ENCODE measurements around the gene RACGAP1. TPM values are rescaled to one million over a fixed set of nuclear protein-coding genes. Genes with fewer than 3 reads are reported as not detected.

Gene RACGAP1
- polyA plus RNA-seq, 1 donor from 2014 or later, result 18.3 TPM

DNA sequence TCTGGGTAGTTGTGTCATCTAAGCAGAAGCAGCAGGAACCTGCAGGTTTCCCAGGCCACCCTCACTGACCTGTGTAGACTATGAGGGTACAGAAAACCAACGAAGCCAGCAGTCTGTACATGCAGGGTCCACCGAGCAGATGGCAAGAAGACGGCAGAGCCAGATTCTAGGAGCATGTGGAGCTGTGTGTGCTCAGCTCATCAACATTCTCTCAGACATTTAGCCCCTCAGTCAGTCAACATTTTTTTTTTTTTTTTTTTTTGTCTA lies 24.8 kb upstream of the RACGAP1 start:
- H3K9ac ChIP-seq (ENCODE audit: low read length), result no peak overlapping the region
- no peaks in the 10 kb centered on the region for H3K36me3 ChIP-seq (ENCODE audit: insufficient read depth, low read length)
- no peak overlapping the region for H3K4me2 ChIP-seq (ENCODE audit: low read length)
- TF ChIP-seq EZH2 (IDR thresholded peaks at IDR 0.05; ENCODE audit: borderline replicate concordance, insufficient read depth, low read length, poor library complexity, severe bottlenecking), result no peak
- no peaks in the 10 kb centered on the region for H3K9me2 ChIP-seq (ENCODE audit: insufficient read depth, low read length)
- H3K79me2 ChIP-seq (replicated peaks; ENCODE audit: insufficient read depth, low read length), result no peaks in the 10 kb centered on the region
- no peaks in the 10 kb centered on the region for H3F3A ChIP-seq (ENCODE audit: insufficient read depth, low read length, poor library complexity, severe bottlenecking)
- no peak overlapping the region for H3K27ac ChIP-seq (ENCODE audit: low read length)
- no peaks in the 10 kb centered on the region for H4K20me1 ChIP-seq (ENCODE audit: insufficient read depth)
- no peak overlapping the region for H3K4me3 ChIP-seq (ENCODE audit: low read length)
- no peaks in the 10 kb centered on the region for H3K9me3 ChIP-seq (ENCODE audit: low read length)
- no peaks in the 10 kb centered on the region for H3K27me3 ChIP-seq (ENCODE audit: insufficient read depth, low read depth, low read length)
- H2AFZ ChIP-seq (ENCODE audit: low read depth, low read length), result no peak overlapping the region

- H4K20me1 ChIP-seq (ENCODE audit: insufficient read depth), result no peaks in the 10 kb centered on the region
- no peak overlapping the region for H3K9ac ChIP-seq (ENCODE audit: low read length)
- no peaks in the 10 kb centered on the region for H3K27me3 ChIP-seq (ENCODE audit: insufficient read depth, low read depth, low read length)
- no peaks in the 10 kb centered on the region for H3F3A ChIP-seq (ENCODE audit: insufficient read depth, low read length, poor library complexity, severe bottlenecking)
- no peak overlapping the region for H3K27ac ChIP-seq (ENCODE audit: low read length)
- H3K79me2 ChIP-seq (replicated peaks; ENCODE audit: insufficient read depth, low read length), result no peaks in the 10 kb centered on the region
- no peaks in the 10 kb centered on the region for H3K9me2 ChIP-seq (ENCODE audit: insufficient read depth, low read length)
- H3K9me3 ChIP-seq (ENCODE audit: low read length), result no peaks in the 10 kb centered on the region
- TF ChIP-seq REST (IDR thresholded peaks at IDR 0.05; ENCODE audit: borderline replicate concordance) (no peak), EZH2 (IDR thresholded peaks at IDR 0.05; ENCODE audit: borderline replicate concordance, insufficient read depth, low read length, poor library complexity, severe bottlenecking) (no peak), SMC3 (conservative IDR thresholded peaks at IDR 0.05; ENCODE audit: poor library complexity) (no peak), RAD21 (conservative IDR thresholded peaks at IDR 0.05) (no peak), EP300 (conservative IDR thresholded peaks at IDR 0.05; ENCODE audit: poor library complexity, severe bottlenecking) (no peak), MXI1 (conservative IDR thresholded peaks at IDR 0.05; ENCODE audit: poor library complexity, severe bottlenecking) (no peak), POLR2AphosphoS5 (IDR thresholded peaks at IDR 0.05) (no peak), TAF1 (IDR thresholded peaks at IDR 0.05; ENCODE audit: low read depth) (no peak)
- TF ChIP-seq, protein P1, sequence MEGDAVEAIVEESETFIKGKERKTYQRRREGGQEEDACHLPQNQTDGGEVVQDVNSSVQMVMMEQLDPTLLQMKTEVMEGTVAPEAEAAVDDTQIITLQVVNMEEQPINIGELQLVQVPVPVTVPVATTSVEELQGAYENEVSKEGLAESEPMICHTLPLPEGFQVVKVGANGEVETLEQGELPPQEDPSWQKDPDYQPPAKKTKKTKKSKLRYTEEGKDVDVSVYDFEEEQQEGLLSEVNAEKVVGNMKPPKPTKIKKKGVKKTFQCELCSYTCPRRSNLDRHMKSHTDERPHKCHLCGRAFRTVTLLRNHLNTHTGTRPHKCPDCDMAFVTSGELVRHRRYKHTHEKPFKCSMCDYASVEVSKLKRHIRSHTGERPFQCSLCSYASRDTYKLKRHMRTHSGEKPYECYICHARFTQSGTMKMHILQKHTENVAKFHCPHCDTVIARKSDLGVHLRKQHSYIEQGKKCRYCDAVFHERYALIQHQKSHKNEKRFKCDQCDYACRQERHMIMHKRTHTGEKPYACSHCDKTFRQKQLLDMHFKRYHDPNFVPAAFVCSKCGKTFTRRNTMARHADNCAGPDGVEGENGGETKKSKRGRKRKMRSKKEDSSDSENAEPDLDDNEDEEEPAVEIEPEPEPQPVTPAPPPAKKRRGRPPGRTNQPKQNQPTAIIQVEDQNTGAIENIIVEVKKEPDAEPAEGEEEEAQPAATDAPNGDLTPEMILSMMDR (IDR thresholded peaks at IDR 0.05; ENCODE audit: poor library complexity, severe bottlenecking), result no peak
- no peak overlapping the region for H3K4me2 ChIP-seq (ENCODE audit: low read length)
- H2AFZ ChIP-seq (ENCODE audit: low read depth, low read length), result no peak overlapping the region
- H3K36me3 ChIP-seq (ENCODE audit: insufficient read depth, low read length), result no peaks in the 10 kb centered on the region
- H3K4me3 ChIP-seq (ENCODE audit: low read length), result no peak overlapping the region
These were observed 24.2 kb upstream of the RACGAP1 start for GRCh38 chr12:50049254-50050118.

All from neural cell (in vitro differentiated cells).